Measurements from ENCODE around the gene RPUSD3.
A peak's percentile ranks its signal among the peaks of the same experiment; 100 is the strongest.

The RPUSD3 gene

DNA sequence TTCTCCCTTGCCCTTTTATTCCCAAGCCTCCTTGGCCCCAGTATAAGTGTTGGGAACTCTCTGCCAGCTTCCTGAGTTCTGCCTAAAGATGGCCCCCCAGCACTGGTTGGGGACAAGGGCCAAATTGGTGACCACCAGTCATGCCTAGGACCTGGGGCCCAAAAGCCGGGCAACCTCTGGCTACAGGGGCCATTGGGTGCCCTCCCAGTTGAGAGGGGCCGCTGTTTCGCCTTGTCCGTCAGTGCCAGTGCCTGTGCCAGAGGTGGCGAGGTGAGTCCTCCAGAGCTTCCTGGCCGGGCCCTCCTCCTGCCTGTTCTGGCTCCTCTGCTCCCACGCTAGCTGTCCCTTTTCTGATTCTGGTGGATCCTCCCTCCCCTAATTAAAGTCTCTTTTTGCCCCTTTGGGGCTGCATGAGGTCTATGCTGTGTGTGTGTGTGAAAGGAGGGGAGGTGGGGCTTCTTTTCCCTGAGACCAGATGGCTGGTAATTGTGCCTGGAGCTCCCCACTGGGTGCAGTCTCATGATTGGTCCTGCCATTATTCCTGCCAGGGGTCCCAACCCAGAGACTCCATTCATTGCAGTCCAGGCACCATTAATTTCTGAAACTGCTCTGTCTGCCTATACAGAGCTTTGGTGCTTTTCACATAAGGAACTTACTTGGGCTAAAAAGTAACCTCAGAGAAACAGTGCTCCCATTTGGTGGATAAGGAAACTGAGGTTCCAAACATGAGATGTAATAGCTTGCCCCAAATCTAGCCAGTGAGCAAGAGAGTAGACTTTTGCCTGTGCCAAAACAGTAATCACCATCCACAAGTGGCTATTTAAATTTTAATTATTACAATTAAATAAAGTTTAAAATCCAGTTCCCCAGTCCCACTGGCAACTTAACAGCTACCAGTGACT, 36.9 kb downstream of the RPUSD3 start:
- DNase-seq (ENCODE audit: low read depth, low spot score): no peak

DNA sequence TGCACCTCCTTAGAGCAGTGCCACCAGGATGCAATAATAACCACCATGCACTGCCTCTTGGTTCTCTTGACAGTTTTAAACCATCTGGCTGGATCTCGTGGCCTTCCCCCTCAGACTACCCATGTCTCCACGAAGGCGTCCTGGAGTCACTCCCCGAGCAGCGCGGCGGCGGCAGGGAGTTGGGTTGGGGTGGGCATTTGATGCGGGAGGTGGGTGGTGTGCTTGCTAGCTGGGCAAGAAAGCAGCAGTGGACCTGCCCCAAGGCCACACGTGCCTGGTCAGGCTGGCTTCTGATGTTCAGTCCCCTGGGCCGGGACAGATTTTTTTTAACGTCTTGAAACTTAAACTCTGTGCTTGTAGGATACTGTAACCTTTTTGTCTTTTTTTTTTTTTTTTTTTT, 37.7 kb downstream of the RPUSD3 start:
- DNase-seq (ENCODE audit: low read depth, low spot score): no peak

DNA sequence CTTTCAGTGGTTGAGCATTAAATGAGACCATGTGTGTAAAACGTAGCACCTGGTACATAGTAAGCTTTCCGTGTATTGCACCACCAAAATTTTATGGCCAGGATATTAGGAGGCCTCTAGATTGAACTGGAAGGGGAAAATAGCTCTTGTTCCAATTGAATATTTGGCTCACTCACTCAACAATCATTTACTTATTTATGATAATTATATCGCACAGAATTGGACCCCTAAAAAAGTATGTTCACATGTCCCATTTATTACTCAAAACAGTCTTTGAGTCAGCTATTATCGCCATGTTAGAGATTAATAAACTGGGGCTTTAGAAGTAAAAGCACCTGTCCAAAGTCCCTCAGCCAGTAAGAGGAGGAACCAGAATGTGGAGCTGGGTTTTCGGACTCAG, 38.8 kb downstream of the RPUSD3 start:
- no peak for DNase-seq (ENCODE audit: low read depth, low spot score)

DNA sequence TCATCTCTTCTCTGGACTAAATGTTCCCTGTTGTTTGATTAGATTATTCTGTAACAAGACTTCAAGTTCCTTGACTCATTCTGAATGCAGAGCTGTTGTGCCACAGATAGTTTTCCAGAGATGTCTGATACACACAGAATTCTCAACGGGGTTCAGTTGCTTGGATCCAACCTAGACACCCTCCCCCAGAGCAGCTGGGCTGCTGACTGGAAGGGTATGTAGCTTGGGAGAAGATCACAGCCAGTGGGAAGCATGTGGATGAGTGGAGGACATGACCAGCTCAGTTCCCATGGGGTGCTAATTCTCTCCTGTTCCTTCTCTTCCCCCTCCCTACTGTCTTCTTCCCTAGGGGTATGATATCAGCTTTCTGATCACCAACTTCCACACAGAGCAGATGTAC, 40.3 kb downstream of the RPUSD3 start:
- DNase-seq (ENCODE audit: low read depth, low spot score): no peak

DNA sequence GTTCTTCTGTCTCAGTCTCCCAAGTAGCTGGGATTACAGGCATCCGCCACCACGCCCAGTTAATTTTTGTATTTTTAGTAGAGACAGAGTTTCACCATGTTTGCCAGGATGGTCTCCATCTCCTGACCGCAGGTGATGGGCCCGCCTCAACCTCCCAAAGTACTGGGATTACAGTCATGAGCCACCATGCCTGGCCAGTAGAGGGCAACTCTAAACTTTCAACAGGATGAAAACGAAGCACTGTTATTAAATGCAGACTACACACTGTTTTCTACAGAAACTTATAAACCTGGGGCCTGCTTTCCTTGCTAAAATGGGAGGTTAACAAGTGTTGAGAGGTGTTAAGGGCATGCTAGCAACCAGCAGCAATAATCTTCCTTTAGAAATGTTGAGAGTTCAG, 43.3 kb downstream of the RPUSD3 start:
- DNase-seq (ENCODE audit: low read depth, low spot score): no peak

DNA sequence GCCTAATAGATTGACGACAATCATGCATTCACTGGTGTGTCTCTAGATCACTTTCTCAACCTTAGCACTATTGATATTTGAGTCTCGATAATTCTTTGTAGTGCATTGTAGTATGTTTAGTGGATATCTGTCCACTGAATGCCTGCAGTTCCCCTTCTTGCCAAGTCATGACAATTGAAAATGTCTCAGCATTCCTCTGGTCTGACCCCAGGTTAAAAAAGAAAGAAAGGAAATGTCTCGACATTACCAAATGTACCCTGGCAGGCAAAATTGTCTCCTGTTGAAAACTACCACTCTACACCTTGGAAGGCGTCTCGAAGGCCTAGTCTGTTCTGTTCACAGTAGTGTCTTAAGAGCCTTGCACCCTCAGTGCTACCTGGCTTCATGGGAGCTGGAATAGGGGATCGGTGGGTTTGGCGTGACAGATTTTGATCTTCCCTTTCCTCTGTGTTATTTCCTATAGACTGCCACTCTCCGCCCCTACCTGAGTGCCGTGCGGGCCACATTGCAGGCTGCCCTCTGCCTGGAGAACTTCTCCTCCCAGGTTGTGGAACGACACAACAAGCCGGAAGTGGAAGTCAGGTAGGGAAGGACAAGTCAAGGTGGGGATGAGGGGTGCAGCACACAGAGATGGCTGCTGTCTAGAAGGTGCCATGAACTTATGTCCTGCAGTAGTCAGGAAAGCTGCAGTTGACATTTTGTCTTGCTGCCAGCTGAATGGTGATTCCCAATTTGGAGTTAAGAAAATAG, 46.4 kb downstream of the RPUSD3 start:
- DNase-seq (ENCODE audit: low read depth, low spot score): no peak

DNA sequence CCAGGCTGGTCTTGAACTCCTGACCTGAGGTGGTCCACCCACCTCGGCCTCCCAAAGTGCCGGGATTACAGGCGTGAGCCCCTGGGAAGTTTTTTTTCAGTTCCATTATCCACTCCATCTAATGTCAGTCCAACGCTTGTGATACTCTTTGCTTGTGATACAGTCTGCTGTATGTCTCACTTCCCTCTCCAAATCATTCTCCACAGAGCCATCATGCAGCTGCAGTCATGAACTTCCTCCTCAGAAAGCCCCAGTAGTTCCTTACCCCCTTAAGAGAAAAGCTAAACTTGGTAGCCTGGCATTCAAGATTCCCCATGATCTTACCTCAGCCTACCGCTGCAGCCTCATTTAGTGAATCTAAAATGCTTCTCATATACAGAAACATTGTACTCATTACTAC, 48.6 kb downstream of the RPUSD3 start:
- no peak for DNase-seq (ENCODE audit: low read depth, low spot score)

DNA sequence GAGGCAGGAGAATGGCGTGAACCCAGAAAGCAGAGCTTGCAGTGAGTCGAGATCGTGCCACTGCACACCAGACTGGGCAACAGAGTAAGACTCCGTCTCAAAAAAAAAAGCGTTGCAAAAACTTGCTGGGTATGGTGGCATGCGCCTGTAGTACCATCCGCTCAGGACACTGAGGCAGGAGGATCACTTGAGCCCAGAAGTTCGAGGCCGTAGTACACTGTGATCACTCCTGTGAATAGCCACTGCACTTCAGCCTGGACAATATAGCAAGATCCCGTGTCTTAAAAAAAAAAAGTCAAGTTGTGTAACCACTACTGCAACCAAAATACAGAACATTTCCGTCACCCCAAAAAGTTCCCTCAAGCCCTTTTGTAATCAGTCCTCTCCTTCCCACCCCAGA, 49.4 kb downstream of the RPUSD3 start:
- no peak for DNase-seq (ENCODE audit: low read depth, low spot score)

DNA sequence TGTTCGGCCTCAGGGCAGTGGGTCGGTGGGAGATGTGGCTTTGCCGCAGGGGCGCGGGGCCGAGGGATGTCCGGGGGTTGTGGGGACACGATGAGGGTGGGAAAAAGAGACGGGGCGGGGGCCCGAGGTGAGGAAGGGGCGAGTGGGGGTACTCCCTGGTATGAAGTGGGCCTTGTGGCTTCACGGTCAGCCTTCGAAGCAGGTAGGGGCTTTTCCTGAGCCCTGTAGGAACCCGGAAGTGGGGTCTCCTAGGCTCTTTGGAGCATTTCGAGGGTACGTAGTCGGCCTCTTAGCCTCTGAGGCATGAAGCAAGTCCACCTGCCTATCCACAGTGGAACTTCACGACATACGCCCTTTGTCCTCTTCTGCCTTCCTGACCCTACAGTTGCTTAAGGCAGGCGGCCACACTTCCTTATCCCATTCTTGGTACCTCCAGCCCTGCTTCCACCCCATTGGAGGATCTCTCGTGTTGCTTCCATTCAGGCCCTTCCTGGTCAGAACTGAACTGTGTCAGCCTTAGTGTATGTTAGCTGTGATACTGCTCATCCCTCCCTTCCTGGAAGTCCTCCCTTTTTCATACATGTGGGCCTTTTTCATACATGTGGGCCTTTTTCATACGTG, 50.5 kb downstream of the RPUSD3 start:
- DNase-seq (ENCODE audit: low read depth, low spot score): no peak

DNA sequence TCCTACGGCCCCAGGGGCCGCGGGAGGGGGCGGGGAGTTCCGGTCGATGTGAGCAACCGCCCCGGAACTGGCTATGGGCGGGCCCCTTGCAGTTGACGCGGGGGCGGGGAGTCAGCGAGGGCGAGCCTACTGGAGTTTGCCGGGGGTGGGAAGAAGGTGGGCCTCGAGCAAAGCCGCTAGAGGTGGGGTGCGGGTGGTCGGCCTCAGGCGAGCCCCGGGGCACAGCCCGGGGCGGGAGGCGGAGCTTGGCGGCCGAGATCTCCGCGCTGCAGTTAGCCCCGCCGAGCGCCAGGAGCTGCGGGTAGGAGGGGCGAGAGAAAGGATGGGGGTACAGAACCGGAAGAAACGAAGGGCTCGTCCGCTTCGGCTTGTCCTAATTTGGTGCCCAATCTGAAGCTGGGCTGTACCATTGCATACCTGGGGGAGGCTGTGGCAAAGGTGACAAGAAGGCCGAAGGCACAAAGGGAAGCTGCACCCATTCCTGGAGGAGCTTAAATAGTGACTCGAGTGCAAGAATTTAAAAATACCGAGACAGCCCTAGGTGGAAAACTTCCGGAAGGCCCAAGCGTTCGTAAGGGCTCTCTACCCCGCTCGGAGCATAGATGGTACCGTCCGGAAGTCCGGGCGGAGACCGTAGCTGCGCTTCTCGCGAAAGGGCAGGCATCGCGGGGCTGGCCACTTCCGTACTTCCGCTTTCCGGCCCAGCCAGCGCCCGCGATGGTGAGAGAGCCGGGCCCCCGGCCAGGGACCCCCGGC, 51.2 kb downstream of the RPUSD3 start, which contains the start of the genes ARPC4 and TADA3:
ARPC4 (plus strand) TSS at position 678 of the 756 bp plus-strand sequence; CDS start at position 718, 40 bp downstream.
TADA3 (minus strand) TSS at position 69 of the 756 bp plus-strand sequence. CDS start 1,007 bp downstream, outside the sequence.
- DNase-seq (ENCODE audit: low read depth, low spot score): peak; percentile 91

DNA sequence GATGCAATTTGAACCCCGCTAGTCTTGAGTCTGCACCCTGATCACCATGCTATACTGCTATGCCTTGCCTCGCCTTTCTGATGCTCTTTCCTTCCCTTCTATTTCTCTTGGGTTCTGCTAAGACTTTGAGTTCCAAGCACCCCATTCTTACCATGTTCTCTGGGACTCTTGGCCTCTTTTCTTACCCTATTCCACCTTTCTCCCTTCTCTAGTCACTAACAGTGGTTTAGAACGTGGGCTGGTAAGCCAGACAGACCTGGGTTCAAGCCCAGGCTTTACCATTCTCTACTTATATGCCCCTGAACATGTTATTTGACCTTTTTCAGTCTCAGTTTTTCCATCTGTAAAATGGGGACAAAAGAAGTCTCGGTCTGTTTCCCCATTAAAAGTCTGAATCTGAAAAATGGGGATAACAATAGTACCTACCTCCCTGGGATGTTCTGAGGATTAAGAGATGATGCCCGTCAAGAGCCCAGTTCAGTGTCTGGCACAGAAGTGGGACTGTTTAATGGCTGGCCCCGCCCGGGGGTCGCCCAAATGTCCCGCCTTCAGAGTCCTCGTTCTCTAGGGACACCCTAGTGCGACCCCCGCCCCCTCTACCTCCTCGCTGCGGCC, 51.9 kb downstream of the RPUSD3 start:
- DNase-seq (ENCODE audit: low read depth, low spot score): no peak

DNA sequence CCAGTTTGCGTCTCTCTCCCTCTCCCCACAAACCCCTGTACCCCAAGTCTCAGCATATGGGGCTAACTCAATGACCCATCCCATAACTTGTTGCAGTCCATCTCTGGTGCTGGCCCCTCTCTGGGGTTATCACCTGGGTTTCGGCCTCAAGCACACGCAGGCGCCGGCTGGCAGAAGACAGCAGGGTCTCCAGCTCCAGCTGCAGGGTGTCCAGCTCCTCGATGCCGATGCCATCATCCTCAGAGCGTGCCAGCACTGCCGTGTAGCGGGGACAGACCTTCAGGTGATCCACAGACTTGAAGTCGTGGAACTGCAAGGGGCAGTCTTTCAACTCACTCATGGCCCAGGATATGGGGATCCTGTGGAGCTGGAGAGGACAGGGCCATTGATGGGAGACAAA, 52.7 kb downstream of the RPUSD3 start:
- DNase-seq (ENCODE audit: low read depth, low spot score): no peak

Data from brain pericyte (primary cell).